HG02943 (cell line): ENCODE data around the gene RASAL3.
"Not testable (repeated sequence)": the region's sequence is repeated elsewhere in the genome, so short reads cannot be mapped to it uniquely, and the experiment has no call there.

Experiments
- ATAC-seq: cut with Tn5 transposase; IDR thresholded peaks from one replicate; pipeline ENCODE4 v1.9.1; 2021; ENCODE audit warnings: mild to moderate bottlenecking, low read depth, moderate library complexity; ENCODE audit not compliant: unreplicated experiment

RASAL3 gene

GRCh38 chr19:15475169-15475568 is 10.8 kb upstream of the RASAL3 start:
- ATAC-seq: no peak

GRCh38 chr19:15473821-15474220 is 9.5 kb upstream of the RASAL3 start:
- ATAC-seq: not testable (repeated sequence)

- ATAC-seq: no peak
Measured at GRCh38 chr19:15471639-15472101, 7.3 kb upstream of the RASAL3 start.

- ATAC-seq: no peak
Measured at GRCh38 chr19:15469513-15470297, 5.4 kb upstream of the RASAL3 start.

GRCh38 chr19:15468675-15469512 is 4.5 kb upstream of the RASAL3 start:
- no peak for ATAC-seq

- no peak for ATAC-seq
Measured at GRCh38 chr19:15467734-15468214, 3.4 kb upstream of the RASAL3 start.

GRCh38 chr19:15466851-15467733 is 2.7 kb upstream of the RASAL3 start:
- ATAC-seq: no peak

GRCh38 chr19:15463861-15464371 is 428 bp downstream of the RASAL3 start:
- no peak for ATAC-seq

GRCh38 chr19:15461694-15462093 is 2.6 kb downstream of the RASAL3 start:
- ATAC-seq: no peak

- no peak for ATAC-seq
Measured at GRCh38 chr19:15457701-15458484, 6.5 kb downstream of the RASAL3 start.

GRCh38 chr19:15456871-15457700 is 7.3 kb downstream of the RASAL3 start:
- no peak for ATAC-seq

GRCh38 chr19:15456441-15456840 is 7.9 kb downstream of the RASAL3 start:
- ATAC-seq: no peak

- no peak for ATAC-seq
Measured at GRCh38 chr19:15455996-15456395, 8.3 kb downstream of the RASAL3 start.

- no peak for ATAC-seq
Measured at GRCh38 chr19:15453906-15454860, 10.2 kb downstream of the RASAL3 start.

- no peak for ATAC-seq
Measured at GRCh38 chr19:15453091-15453578, 11.2 kb downstream of the RASAL3 start.

GRCh38 chr19:15452111-15453047 is 12.0 kb downstream of the RASAL3 start:
- ATAC-seq: no peak
